ENCODE results near the gene OR5H1. TPM values are rescaled to one million over a fixed set of nuclear protein-coding genes. Genes with fewer than 3 reads are reported as not detected.

Gene OR5H1
- not detected for total RNA-seq

- DNase-seq (ENCODE audit: low spot score in 2 of 2): no peak
- Histone ChIP-seq H3K27me3 (no peaks in the 10 kb centered on the region), H3K4me3 (no peak within 1 kb of the TSS), H3K27ac (no peak within 1 kb of the TSS), H3K4me1 (no peaks in the 10 kb centered on the region), H3K36me3 (no peaks in the 10 kb centered on the region), H3K9me3 (no peaks in the 10 kb centered on the region)
- TF ChIP-seq CTCF (IDR thresholded peaks at IDR 0.05) (no peak), POLR2A (IDR thresholded peaks at IDR 0.05) (no peak), EP300 (IDR thresholded peaks at IDR 0.05) (no peak)
- 70 to 84% methylated on average over 1 of the region's 1 CpG for WGBS, 2 donors
Measured at GRCh38 chr3:98130421-98130820, at the start of gene OR5H1. Gene OR5H1, plus strand, starts transcription at chr3:98130721. Its CDS starts 1,977 bp downstream, at chr3:98132698.

GRCh38 chr3:98086873-98087272, 43.6 kb upstream of the OR5H1 start, which contains the start of gene OR5AC2:
Gene OR5AC2, plus strand, starts transcription at chr3:98087173. Its CDS starts 0 bp downstream, at chr3:98087173.
- 85 to 86% methylated on average over 4 of the region's 4 CpGs for WGBS, 2 donors
- no peaks in the 10 kb centered on the region for H3K4me1 ChIP-seq
- no peaks in the 10 kb centered on the region for H3K36me3 ChIP-seq
- H3K27me3 ChIP-seq: no peaks in the 10 kb centered on the region
- H3K4me3 ChIP-seq: no peak within 1 kb of the TSS
- H3K9me3 ChIP-seq: peaks cover 0 to 3% (median 0%) of the 10 kb centered on the region in 4 donors
- DNase-seq (ENCODE audit: low spot score in 2 of 2): no peak
- H3K27ac ChIP-seq: no peak within 1 kb of the TSS
- TF ChIP-seq EP300 (IDR thresholded peaks at IDR 0.05): no peak
- TF ChIP-seq POLR2A (IDR thresholded peaks at IDR 0.05): no peak
- TF ChIP-seq CTCF (IDR thresholded peaks at IDR 0.05): no peak

- no peak for DNase-seq (ENCODE audit: low spot score in 2 of 2)
- peaks cover 0 to 11% (median 1%) of the 10 kb centered on the region in 4 donors for H3K9me3 ChIP-seq
- no peaks in the 10 kb centered on the region for H3K36me3 ChIP-seq
- H3K27me3 ChIP-seq: no peaks in the 10 kb centered on the region
- no peak overlapping the region for H3K27ac ChIP-seq
- WGBS, 2 donors: 78% methylated on average over 5 of the region's 5 CpGs
- no peaks in the 10 kb centered on the region for H3K4me1 ChIP-seq
- no peak overlapping the region for H3K4me3 ChIP-seq
- TF ChIP-seq CTCF (IDR thresholded peaks at IDR 0.05) (no peak), POLR2A (IDR thresholded peaks at IDR 0.05) (no peak), EP300 (IDR thresholded peaks at IDR 0.05) (no peak)
Measured at GRCh38 chr3:98095882-98096281, 34.6 kb upstream of the OR5H1 start.

- TF ChIP-seq EP300 (IDR thresholded peaks at IDR 0.05) (no peak), CTCF (IDR thresholded peaks at IDR 0.05) (no peak), POLR2A (IDR thresholded peaks at IDR 0.05) (no peak)
- 78 to 81% methylated on average over 4 of the region's 4 CpGs for WGBS, 2 donors
- no peak for DNase-seq (ENCODE audit: low spot score in 2 of 2)
- Histone ChIP-seq H3K27ac (no peak overlapping the region), H3K4me3 (no peak overlapping the region), H3K27me3 (no peaks in the 10 kb centered on the region), H3K36me3 (no peaks in the 10 kb centered on the region), H3K9me3 (peaks cover 0 to 5% (median 1%) of the 10 kb centered on the region in 4 donors), H3K4me1 (no peaks in the 10 kb centered on the region)
Measured at GRCh38 chr3:98099848-98100247, 30.7 kb upstream of the OR5H1 start.

- Histone ChIP-seq H3K27ac (no peak overlapping the region), H3K4me3 (no peak overlapping the region), H3K27me3 (no peaks in the 10 kb centered on the region), H3K4me1 (no peaks in the 10 kb centered on the region), H3K9me3 (peaks cover 0 to 25% (median 0%) of the 10 kb centered on the region in 4 donors), H3K36me3 (no peaks in the 10 kb centered on the region)
- no peak for DNase-seq (ENCODE audit: low spot score in 2 of 2)
- TF ChIP-seq EP300 (IDR thresholded peaks at IDR 0.05) (no peak), CTCF (IDR thresholded peaks at IDR 0.05) (no peak), POLR2A (IDR thresholded peaks at IDR 0.05) (no peak)
- 42 to 51% methylated on average over 1 of the region's 1 CpG for WGBS, 2 donors
Measured at GRCh38 chr3:98108162-98108561, 22.4 kb upstream of the OR5H1 start.

Data from tibial nerve (tissue), 4 donors.